Glomerular visceral epithelial cell (primary cell): Measurements from ENCODE around the gene GARRE1.

Experiments used
- DNase-seq: peaks from one replicate; pipeline ENCODE4 v3.0.0-alpha.2; 2016; ENCODE audit errors: extremely low spot score

Gene GARRE1

GRCh38 chr19:34288381-34288780, 34.0 kb downstream of the GARRE1 start:
- no peak for DNase-seq

- no peak for DNase-seq
These were observed 36.9 kb downstream of the GARRE1 start for GRCh38 chr19:34291235-34291634.

DNA sequence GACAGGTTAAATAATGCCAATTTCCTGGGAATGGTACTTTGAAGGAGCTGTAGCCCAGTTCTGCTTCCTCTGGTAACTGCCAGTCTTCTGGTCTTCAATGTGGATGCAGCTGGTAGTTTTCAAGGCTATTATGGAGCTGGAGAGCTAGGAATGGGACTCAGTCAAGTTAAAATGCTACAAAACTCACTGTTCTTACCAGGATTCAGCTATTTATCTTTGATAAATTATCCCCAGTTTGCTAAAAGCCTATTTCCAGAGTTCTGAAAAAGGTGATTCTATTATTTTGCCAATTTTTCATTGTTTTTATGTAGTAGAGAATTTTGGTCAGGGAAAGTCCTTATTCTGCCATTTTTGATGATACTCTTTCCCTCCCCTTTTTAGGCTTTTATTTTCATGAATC, 40.7 kb downstream of the GARRE1 start:
- DNase-seq = no peak

DNA sequence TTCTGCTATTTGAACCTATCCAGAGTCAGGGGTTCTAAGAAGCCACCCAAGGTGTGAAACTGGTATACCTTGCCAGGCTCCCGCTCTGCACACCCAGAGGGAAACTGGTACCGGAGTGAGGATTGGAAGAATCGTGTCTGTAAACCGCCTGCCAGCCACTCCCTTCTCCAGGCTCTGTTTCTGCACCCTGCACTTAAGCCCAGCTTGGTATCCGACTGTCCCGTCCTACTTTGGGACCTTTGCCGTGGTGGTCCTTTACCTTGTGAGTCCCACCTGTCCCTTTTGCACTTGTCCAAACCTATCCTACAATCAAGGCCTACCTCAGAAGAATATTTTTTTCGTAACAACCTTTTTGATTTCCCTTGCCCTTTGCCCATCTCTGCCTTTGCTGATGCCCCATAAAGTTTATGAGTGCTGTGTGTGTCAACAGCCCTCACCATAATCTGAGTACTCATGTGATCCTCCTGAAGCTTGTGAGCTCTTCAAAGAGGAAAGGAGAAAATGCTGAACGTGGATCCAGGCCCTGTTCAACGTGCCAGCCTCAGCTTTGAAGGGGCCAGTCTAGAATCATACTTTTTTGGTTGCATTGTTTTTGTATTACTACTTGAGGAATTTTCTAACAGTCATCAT, 44.7 kb downstream of the GARRE1 start:
- DNase-seq = no peak

DNA sequence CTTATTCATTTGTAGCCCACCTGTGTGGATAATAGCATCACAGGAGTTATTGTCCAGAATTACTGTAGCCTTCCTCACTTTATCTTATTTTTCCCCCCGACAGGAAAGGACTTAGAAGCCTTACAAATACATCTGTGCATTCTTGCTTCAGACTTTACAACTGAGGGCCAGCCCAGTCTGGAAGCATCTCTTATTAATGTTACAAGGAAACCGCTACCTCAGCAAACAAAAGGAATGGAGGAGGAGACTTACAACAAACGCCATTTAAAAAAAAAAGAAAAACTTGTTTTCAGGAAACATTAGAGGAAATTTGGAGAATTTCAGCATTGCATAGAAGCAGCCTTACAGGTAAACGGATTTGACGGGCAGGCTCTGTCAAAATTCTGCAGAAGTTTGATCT, 45.2 kb downstream of the GARRE1 start:
- no peak for DNase-seq

GRCh38 chr19:34300380-34300779, 46.0 kb downstream of the GARRE1 start:
- no peak for DNase-seq

DNA sequence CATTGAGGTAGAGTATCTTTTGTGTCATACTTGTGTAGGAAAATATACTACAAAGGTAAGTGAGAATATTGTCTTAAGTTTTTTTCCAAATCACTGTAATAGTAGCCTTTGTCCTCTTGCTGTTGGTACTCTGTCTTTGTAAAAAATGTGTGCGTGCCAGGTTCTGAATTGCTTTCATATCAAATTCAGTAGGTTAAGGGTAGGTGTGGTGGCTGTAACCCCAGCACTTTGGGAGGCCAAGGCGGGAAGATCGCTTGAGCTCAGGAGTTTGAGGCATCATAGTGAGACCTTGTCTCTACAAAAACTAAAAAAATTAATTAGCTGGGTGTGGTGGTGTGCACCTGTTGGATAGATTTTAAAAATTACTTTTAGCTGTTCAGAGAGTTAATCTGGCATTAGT, 46.6 kb downstream of the GARRE1 start:
- DNase-seq = no peak
